Middle frontal gyrus (tissue), 1 donor: ENCODE data around the gene TEKT1.
"Not testable (repeated sequence)": the region's sequence is repeated elsewhere in the genome, so short reads cannot be mapped to it uniquely, and the experiment has no call there.

Experiments
- DNase-seq: peaks from one replicate; pipeline ENCODE4 v3.0.0-alpha.2; 2015; ENCODE audit warnings: low spot score; ENCODE audit errors: extremely low spot score

TEKT1 gene

GRCh38 chr17:6816368-6816767 lies 15.2 kb downstream of the TEKT1 start:
- not testable (repeated sequence) for DNase-seq

- no peak for DNase-seq
These were observed 15.8 kb downstream of the TEKT1 start for GRCh38 chr17:6815775-6816174.

- DNase-seq, result no peak
These were observed 19.2 kb downstream of the TEKT1 start for GRCh38 chr17:6812295-6812694.

GRCh38 chr17:6811510-6811909 lies 20.0 kb downstream of the TEKT1 start:
- no peak for DNase-seq

- DNase-seq, result no peak
These were observed 31.0 kb downstream of the TEKT1 start for GRCh38 chr17:6800422-6801027.

GRCh38 chr17:6799738-6800137 lies 31.8 kb downstream of the TEKT1 start:
- no peak for DNase-seq

- DNase-seq, result no peak
These were observed 33.7 kb downstream of the TEKT1 start for GRCh38 chr17:6797718-6798351.

GRCh38 chr17:6796887-6797490 lies 34.5 kb downstream of the TEKT1 start:
- no peak for DNase-seq

GRCh38 chr17:6796017-6796886 lies 35.3 kb downstream of the TEKT1 start:
- DNase-seq, result no peak

GRCh38 chr17:6793748-6794493 lies 37.6 kb downstream of the TEKT1 start:
- no peak for DNase-seq

- DNase-seq, result no peak
These were observed 42.4 kb downstream of the TEKT1 start for GRCh38 chr17:6789146-6789545.

- DNase-seq, result no peak
These were observed 44.3 kb downstream of the TEKT1 start for GRCh38 chr17:6787081-6787693.

GRCh38 chr17:6786618-6787017 lies 44.9 kb downstream of the TEKT1 start:
- no peak for DNase-seq

- DNase-seq, result no peak
These were observed 49.3 kb downstream of the TEKT1 start for GRCh38 chr17:6782244-6782643.

- no peak for DNase-seq
These were observed 50.6 kb downstream of the TEKT1 start for GRCh38 chr17:6780886-6781285.

GRCh38 chr17:6780001-6780400 lies 51.5 kb downstream of the TEKT1 start:
- DNase-seq, result no peak

GRCh38 chr17:6779411-6779810 lies 52.1 kb downstream of the TEKT1 start:
- no peak for DNase-seq

GRCh38 chr17:6775871-6776405 lies 55.6 kb downstream of the TEKT1 start, which contains the start of gene FBXO39:
Gene FBXO39, plus strand, starts transcription at chr17:6776215. Its CDS starts 3,654 bp downstream, at chr17:6779869.
- DNase-seq, result no peak

- DNase-seq, result not testable (repeated sequence)
These were observed 56.6 kb downstream of the TEKT1 start for GRCh38 chr17:6774906-6775305.

GRCh38 chr17:6772016-6772415 lies 59.5 kb downstream of the TEKT1 start:
- DNase-seq, result no peak
